HG03520 (cell line): ENCODE results near the gene DENND1C.

Experiments
- ATAC-seq: cut with Tn5 transposase; IDR thresholded peaks from one replicate; pipeline ENCODE4 v1.9.1; 2021; ENCODE audit warnings: mild to moderate bottlenecking, moderate library complexity; ENCODE audit not compliant: unreplicated experiment

DENND1C gene, protein sequence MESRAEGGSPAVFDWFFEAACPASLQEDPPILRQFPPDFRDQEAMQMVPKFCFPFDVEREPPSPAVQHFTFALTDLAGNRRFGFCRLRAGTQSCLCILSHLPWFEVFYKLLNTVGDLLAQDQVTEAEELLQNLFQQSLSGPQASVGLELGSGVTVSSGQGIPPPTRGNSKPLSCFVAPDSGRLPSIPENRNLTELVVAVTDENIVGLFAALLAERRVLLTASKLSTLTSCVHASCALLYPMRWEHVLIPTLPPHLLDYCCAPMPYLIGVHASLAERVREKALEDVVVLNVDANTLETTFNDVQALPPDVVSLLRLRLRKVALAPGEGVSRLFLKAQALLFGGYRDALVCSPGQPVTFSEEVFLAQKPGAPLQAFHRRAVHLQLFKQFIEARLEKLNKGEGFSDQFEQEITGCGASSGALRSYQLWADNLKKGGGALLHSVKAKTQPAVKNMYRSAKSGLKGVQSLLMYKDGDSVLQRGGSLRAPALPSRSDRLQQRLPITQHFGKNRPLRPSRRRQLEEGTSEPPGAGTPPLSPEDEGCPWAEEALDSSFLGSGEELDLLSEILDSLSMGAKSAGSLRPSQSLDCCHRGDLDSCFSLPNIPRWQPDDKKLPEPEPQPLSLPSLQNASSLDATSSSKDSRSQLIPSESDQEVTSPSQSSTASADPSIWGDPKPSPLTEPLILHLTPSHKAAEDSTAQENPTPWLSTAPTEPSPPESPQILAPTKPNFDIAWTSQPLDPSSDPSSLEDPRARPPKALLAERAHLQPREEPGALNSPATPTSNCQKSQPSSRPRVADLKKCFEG

GRCh38 chr19:6481541-6482342 lies at the start of gene DENND1C:
DENND1C (minus strand) TSS chr19:6481787; CDS start chr19:6481695, 92 bp downstream.
- peak; percentile 48 for ATAC-seq

- no peak for ATAC-seq
Measured at GRCh38 chr19:6530386-6531162, 49.0 kb upstream of the DENND1C start, which contains the start of gene TNFSF9. TNFSF9 (plus strand) TSS chr19:6531026; CDS start chr19:6531037, 11 bp downstream.

- no peak for ATAC-seq
Measured at GRCh38 chr19:6529937-6530385, 48.4 kb upstream of the DENND1C start.

GRCh38 chr19:6529351-6529750 lies 47.8 kb upstream of the DENND1C start:
- ATAC-seq, result no peak

- no peak for ATAC-seq
Measured at GRCh38 chr19:6528544-6529121, 47.0 kb upstream of the DENND1C start.

GRCh38 chr19:6527893-6528543 lies 46.4 kb upstream of the DENND1C start:
- peak; percentile 40 for ATAC-seq

- no peak for ATAC-seq
Measured at GRCh38 chr19:6524311-6524710, 42.7 kb upstream of the DENND1C start.

GRCh38 chr19:6522712-6523111 lies 41.1 kb upstream of the DENND1C start:
- ATAC-seq, result no peak

DNA sequence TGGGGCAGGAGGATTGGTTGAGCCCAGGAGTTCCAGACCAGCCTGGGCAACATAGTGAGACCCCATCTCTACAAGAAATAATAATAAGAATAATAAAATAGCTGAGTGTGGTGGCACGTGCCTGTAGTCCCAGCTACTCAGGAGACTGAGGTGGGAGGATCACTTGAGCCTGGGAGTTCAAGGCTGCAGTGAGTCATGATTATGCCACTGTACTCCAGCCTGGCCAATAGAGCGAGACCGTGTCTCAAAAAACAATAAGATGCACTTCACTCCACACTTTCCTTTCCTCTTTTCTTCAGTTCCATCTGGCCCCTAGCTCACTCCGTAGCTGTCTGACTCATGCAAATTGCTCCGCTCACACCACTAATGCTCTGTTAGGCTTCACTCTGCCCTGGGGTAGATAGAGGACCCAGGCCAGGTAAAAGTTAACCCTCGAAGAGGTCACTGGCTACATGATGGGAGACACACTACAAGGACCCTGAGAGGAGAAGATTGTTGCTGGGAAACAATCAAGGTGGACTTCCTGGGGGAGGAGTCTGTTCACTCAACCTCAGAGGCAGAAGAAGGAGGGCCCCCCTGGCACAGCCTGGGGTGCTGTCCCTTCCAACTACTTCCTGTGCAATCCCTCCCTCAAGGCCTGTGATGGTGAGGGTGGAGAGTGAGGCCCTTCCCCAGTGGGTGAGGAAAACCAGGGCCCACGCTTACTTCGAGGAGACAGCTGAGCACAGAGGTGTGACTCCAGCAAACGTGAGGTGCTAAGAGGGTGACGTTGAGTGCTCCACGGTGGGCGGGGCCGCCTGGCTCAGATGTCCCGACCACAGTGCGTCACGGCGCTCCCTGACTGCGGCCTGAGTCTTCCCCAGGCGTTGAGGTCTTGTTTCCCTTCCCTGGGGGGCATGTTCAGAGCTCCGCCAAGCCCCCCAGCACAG lies 40.4 kb upstream of the DENND1C start:
- ATAC-seq, result peak; percentile 35

- no peak for ATAC-seq
Measured at GRCh38 chr19:6519289-6519688, 37.7 kb upstream of the DENND1C start.

- no peak for ATAC-seq
Measured at GRCh38 chr19:6518145-6518911, 36.7 kb upstream of the DENND1C start.

DNA sequence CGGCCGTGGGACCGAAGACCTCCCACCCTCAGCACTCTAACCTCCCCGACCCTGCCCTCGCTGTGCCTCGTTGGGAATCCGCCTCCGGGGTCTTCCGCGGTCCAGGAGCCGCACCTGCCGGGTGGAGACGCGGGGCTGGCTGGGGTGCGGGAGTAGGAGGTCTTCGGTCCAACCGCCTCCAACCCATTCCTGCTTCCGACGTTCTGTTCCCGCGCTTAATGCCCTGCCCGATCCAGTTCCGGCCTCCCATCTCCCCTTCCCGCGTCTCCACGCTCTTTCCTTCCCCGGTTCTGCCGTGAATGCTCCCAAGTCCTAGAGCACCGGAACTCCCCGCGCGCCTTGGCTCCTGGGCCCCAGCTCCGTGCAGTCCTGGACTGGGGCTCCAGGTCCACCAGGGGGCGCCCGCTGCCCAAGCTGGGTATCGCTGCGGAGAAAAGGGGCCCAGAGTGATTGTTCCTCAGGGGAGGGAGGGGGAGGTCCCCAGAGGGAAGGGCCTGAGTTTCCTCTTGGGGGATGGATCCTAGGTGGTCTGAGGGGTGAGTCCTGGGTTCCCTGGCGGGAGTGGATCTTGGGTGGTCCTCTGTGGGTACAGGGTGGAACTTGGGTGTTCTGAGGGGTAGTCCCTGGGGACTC lies 35.2 kb upstream of the DENND1C start:
- ATAC-seq, result peak; percentile 41

GRCh38 chr19:6516018-6516658 lies 34.6 kb upstream of the DENND1C start:
- ATAC-seq, result peak; percentile 32

DNA sequence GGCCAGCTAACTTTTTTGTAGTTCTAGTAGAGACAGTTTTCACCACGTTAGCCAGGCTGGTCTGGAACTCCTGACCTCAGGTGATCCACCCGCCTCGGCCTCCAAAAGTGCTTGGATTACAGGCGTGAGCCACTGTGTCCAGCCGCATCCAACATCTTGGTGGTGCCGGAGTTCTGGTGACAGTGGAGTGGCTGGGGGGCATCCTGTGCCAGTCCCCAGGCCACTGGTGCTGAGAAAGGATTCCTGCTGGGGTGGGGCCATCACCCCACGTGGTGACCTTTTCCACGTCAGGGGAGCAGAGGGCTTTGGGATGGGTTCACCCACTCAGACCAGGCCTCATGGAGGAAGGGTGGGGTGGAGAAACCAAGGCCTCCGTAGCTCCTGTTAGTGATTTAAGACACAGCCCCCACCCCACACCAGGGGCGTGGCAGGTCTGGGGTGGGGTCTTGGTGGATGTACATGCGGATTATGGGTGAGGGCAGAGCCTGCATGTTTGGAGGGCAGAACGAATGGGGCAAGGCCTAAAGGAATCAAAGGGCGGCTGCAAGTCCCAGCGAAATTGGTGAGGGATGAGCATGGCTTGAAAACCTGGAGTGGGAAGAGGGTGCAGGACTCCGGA lies 33.4 kb upstream of the DENND1C start:
- ATAC-seq, result no peak

DNA sequence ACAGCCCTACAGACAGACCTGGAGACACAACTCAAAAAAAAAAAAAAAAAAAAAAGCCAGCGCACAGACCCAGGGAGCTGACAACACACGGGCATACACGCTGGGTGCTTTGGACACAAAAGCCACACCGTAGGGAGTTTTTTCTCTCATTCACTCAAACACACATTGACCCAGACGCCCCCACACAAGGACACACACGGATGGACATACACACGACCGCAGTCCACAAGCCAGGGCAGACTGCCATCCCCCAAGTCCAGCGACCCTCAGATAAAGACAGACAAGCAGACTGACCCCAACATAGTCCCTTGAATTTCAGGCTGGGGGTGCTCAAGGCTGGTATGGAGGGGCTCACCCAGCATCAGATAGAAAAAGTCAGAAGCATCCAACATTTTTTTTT lies 32.5 kb upstream of the DENND1C start:
- ATAC-seq, result no peak

- no peak for ATAC-seq
Measured at GRCh38 chr19:6510618-6511017, 29.0 kb upstream of the DENND1C start.
